ENCODE measurements around the gene ADAP1. TPM values are rescaled to one million over a fixed set of nuclear protein-coding genes. Genes with fewer than 3 reads are reported as not detected.
A peak's percentile ranks its signal among the peaks of the same experiment; 100 is the strongest.

The ADAP1 gene
- total RNA-seq, 1 experiment from 2014 or later = 77.6 TPM

DNA sequence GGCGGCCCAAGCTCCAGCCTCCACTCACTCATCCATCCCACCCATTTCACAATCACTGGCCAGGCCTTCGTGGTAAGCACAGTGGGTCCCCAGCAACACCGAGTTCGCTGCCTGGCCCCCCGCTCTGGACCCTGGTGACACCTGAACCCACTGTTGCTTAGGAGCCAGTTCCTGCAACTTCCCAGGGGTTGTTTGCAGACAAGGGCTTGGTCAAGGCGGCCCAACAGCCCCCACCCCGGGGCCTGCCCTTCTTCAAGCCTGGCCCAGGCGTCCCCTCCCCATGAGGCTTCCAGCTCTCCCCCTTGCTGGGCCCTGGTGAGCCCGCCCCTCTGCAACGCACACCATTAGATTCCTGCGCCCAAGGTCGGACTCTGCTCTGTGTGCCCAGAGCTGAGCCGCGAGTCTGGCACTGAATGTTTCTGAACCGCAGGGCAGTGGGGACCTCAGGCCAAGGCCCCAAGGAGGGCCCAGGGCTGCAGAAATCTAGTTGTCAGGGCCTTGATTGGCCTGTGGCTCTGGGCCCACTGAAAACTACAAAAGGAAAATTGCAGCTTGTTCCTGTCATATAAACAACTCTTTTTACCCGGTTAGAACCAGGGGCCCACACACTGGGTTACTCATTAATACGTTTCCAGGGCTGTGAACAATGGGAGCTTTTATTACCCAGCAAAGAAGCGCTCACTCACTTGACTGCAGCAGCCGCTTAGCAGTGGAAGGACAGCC lies 23.0 kb upstream of the ADAP1 start:
- POLR2A ChIA-PET = interaction anchor here (0.5 to 1.6 kb wide), 6 partner anchors 15 to 237 kb away, joined by 3 to 6 read pairs (median 4); a partner anchor contains a TSS
- Mint-ChIP-seq H3K4me1 (ENCODE audit: low read depth, unreplicated experiment) (peaks cover 11% of the 10 kb centered on the region), H3K27me3 (ENCODE audit: insufficient read depth, unreplicated experiment) (no peaks in the 10 kb centered on the region), H3K36me3 (ENCODE audit: insufficient read depth, unreplicated experiment) (peaks cover 32% of the 10 kb centered on the region), H3K27ac (ENCODE audit: unreplicated experiment) (peak overlapping the region; percentile 88), H3K9me3 (ENCODE audit: unreplicated experiment) (no peaks in the 10 kb centered on the region), H3K4me3 (ENCODE audit: unreplicated experiment) (peak overlapping the region; percentile 88)
- CTCF ChIA-PET = interaction anchor here (0.6 to 2.4 kb wide), 8 partner anchors 14 to 198 kb away, joined by 3 to 33 read pairs (median 3); no protein-coding TSS in a partner anchor
- intact Hi-C loops (cut with micrococcal nuclease; ENCODE audit: unreplicated experiment) = loop anchor here (1.0 to 5.0 kb wide), 4 partner anchors 31 to 205 kb away; partner anchors contain the start of gene GPR146
- Histone ChIP-seq H3K36me3 (ENCODE audit: control insufficient read depth, insufficient read depth, low read length) (no peaks in the 10 kb centered on the region), H3K4me3 (ENCODE audit: low read depth, low read length) (no peak overlapping the region; the same call in 1 of the 2 replicates), H3K9me3 (no peaks in the 10 kb centered on the region), H3K4me1 (peaks cover 66% of the 10 kb centered on the region), H3K27me3 (replicated peaks; ENCODE audit: control insufficient read depth, insufficient read depth, low read length) (no peaks in the 10 kb centered on the region)
- peak; percentile 89 to 93 for DNase-seq
- BruUV-seq (replicated peaks) = no TSS peak
- TF ChIP-seq, protein P1, sequence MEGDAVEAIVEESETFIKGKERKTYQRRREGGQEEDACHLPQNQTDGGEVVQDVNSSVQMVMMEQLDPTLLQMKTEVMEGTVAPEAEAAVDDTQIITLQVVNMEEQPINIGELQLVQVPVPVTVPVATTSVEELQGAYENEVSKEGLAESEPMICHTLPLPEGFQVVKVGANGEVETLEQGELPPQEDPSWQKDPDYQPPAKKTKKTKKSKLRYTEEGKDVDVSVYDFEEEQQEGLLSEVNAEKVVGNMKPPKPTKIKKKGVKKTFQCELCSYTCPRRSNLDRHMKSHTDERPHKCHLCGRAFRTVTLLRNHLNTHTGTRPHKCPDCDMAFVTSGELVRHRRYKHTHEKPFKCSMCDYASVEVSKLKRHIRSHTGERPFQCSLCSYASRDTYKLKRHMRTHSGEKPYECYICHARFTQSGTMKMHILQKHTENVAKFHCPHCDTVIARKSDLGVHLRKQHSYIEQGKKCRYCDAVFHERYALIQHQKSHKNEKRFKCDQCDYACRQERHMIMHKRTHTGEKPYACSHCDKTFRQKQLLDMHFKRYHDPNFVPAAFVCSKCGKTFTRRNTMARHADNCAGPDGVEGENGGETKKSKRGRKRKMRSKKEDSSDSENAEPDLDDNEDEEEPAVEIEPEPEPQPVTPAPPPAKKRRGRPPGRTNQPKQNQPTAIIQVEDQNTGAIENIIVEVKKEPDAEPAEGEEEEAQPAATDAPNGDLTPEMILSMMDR (IDR thresholded peaks at IDR 0.05; ENCODE audit: insufficient read depth in 1 of 2, low read depth in 1 of 2, low read length in 1 of 2, severe bottlenecking in 1 of 2, unreplicated experiment in 1 of 2) = no peak

GRCh38 chr7:976901-977325 lies 22.4 kb upstream of the ADAP1 start:
- Mint-ChIP-seq H3K36me3 (ENCODE audit: insufficient read depth, unreplicated experiment) (peaks cover 38% of the 10 kb centered on the region), H3K27ac (ENCODE audit: unreplicated experiment) (peak overlapping the region; percentile 88), H3K4me1 (ENCODE audit: low read depth, unreplicated experiment) (peaks cover 11% of the 10 kb centered on the region), H3K9me3 (ENCODE audit: unreplicated experiment) (no peaks in the 10 kb centered on the region), H3K4me3 (ENCODE audit: unreplicated experiment) (peak overlapping the region; percentile 88), H3K27me3 (ENCODE audit: insufficient read depth, unreplicated experiment) (no peaks in the 10 kb centered on the region)
- Histone ChIP-seq H3K36me3 (ENCODE audit: control insufficient read depth, insufficient read depth, low read length) (no peaks in the 10 kb centered on the region), H3K4me1 (peaks cover 62% of the 10 kb centered on the region), H3K4me3 (ENCODE audit: low read depth, low read length) (peak overlapping the region; percentile 8; the same call in 1 of the 2 replicates), H3K27me3 (replicated peaks; ENCODE audit: control insufficient read depth, insufficient read depth, low read length) (no peaks in the 10 kb centered on the region), H3K9me3 (no peaks in the 10 kb centered on the region)
- TF ChIP-seq, protein P1 (IDR thresholded peaks at IDR 0.05; ENCODE audit: insufficient read depth in 1 of 2, low read depth in 1 of 2, low read length in 1 of 2, severe bottlenecking in 1 of 2, unreplicated experiment in 1 of 2) = no peak
- peak; percentile 45 to 73 for DNase-seq
- ChIA-PET CTCF (interaction anchor here (1.1 to 2.4 kb wide), 3 partner anchors 16 to 199 kb away, joined by 3 to 33 read pairs (median 7); no protein-coding TSS in a partner anchor), POLR2A (interaction anchor here (0.5 to 1.6 kb wide), 4 partner anchors 15 to 184 kb away, joined by 3 to 6 read pairs (median 4); a partner anchor contains a TSS)
- intact Hi-C loops (cut with micrococcal nuclease; ENCODE audit: unreplicated experiment) = loop anchor here (1.0 to 5.0 kb wide), 4 partner anchors 31 to 205 kb away; partner anchors contain the start of gene GPR146
- BruUV-seq (replicated peaks) = no TSS peak

- peak overlapping the region; percentile 88 for H3K4me3 Mint-ChIP-seq (ENCODE audit: unreplicated experiment)
- no peaks in the 10 kb centered on the region for H3K27me3 ChIP-seq (replicated peaks; ENCODE audit: control insufficient read depth, insufficient read depth, low read length)
- ChIA-PET POLR2A (interaction anchor here (0.6 to 1.6 kb wide), 7 partner anchors 24 to 461 kb away, joined by 3 to 12 read pairs (median 5); a partner anchor contains a TSS), CTCF (interaction anchor here (2.2 kb wide), 2 partner anchors 17 to 19 kb away, joined by 7 to 10 read pairs; no protein-coding TSS in a partner anchor)
- no TSS peak for BruUV-seq (replicated peaks)
- peaks cover 48% of the 10 kb centered on the region for H3K36me3 Mint-ChIP-seq (ENCODE audit: insufficient read depth, unreplicated experiment)
- peaks cover 59% of the 10 kb centered on the region for H3K4me1 ChIP-seq
- no peaks in the 10 kb centered on the region for H3K9me3 ChIP-seq
- no peaks in the 10 kb centered on the region for H3K27me3 Mint-ChIP-seq (ENCODE audit: insufficient read depth, unreplicated experiment)
- TF ChIP-seq, protein P1 (IDR thresholded peaks at IDR 0.05; ENCODE audit: insufficient read depth in 1 of 2, low read depth in 1 of 2, low read length in 1 of 2, severe bottlenecking in 1 of 2, unreplicated experiment in 1 of 2) = no peak
- DNase-seq = no peak
- H3K4me1 Mint-ChIP-seq (ENCODE audit: low read depth, unreplicated experiment) = peaks cover 11% of the 10 kb centered on the region
- no peaks in the 10 kb centered on the region for H3K9me3 Mint-ChIP-seq (ENCODE audit: unreplicated experiment)
- intact Hi-C loops (cut with micrococcal nuclease; ENCODE audit: unreplicated experiment) = loop anchor here (5.0 kb wide), 3 partner anchors 66 to 206 kb away; partner anchors contain the start of gene GPR146
- H3K4me3 ChIP-seq (ENCODE audit: low read depth, low read length) = peak overlapping the region; percentile 99
- peak overlapping the region; percentile 88 for H3K27ac Mint-ChIP-seq (ENCODE audit: unreplicated experiment)
- H3K36me3 ChIP-seq (ENCODE audit: control insufficient read depth, insufficient read depth, low read length) = 0 out of 2 replicates have a peak, but pooled peaks cover 1% of the 10 kb centered on the region
Measured at GRCh38 chr7:975702-976473, 21.4 kb upstream of the ADAP1 start.

Data from Caco-2 (cell line).